Limb (tissue), 2 donors: ENCODE results near the gene GAL3ST2.
A peak's percentile ranks its signal among the peaks of the same experiment; 100 is the strongest.
"Not testable (repeated sequence)": the region's sequence is repeated elsewhere in the genome, so short reads cannot be mapped to it uniquely, and the experiment has no call there.

Experiments
- DNase-seq, 2 donors: peaks; one replicate each; pipeline ENCODE4 v3.0.0-alpha.2; 2016; ENCODE audit errors: extremely low spot score in 2 of 2

The GAL3ST2 gene

GRCh38 chr2:241768251-241768711, 8.3 kb upstream of the GAL3ST2 start:
- peak in 1 of 2 donors; percentile 30 for DNase-seq

GRCh38 chr2:241768850-241769249, 7.8 kb upstream of the GAL3ST2 start:
- DNase-seq, result no peak

- peak in 1 of 2 donors; percentile 20 for DNase-seq
Observed at GRCh38 chr2:241769819-241770184, 6.8 kb upstream of the GAL3ST2 start.

- DNase-seq, result peak in 1 of 2 donors; percentile 24
Observed at GRCh38 chr2:241770185-241770935, 6.3 kb upstream of the GAL3ST2 start.

- no peak for DNase-seq
Observed at GRCh38 chr2:241770936-241771285, 5.7 kb upstream of the GAL3ST2 start.

- DNase-seq, result peak; percentile 15 to 56
Observed at GRCh38 chr2:241771286-241772062, 5.1 kb upstream of the GAL3ST2 start.

- no peak for DNase-seq
Observed at GRCh38 chr2:241772063-241772499, 4.5 kb upstream of the GAL3ST2 start.

- DNase-seq, result peak in 1 of 2 donors; percentile 25
Observed at GRCh38 chr2:241773511-241774418, 2.9 kb upstream of the GAL3ST2 start.

GRCh38 chr2:241774419-241775222, 2.0 kb upstream of the GAL3ST2 start:
- DNase-seq, result peak in 1 of 2 donors; percentile 36

- DNase-seq, result peak in 1 of 2 donors; percentile 28
Observed at GRCh38 chr2:241775223-241776177, 1.1 kb upstream of the GAL3ST2 start.

- DNase-seq, result peak in 1 of 2 donors; percentile 26
Observed at GRCh38 chr2:241777170-241777685, 606 bp downstream of the GAL3ST2 start.

GRCh38 chr2:241777686-241778627, 1.3 kb downstream of the GAL3ST2 start:
- no peak for DNase-seq

- DNase-seq, result no peak
Observed at GRCh38 chr2:241780939-241781569, 4.4 kb downstream of the GAL3ST2 start.

- DNase-seq, result not testable (repeated sequence)
Observed at GRCh38 chr2:241782053-241782452, 5.4 kb downstream of the GAL3ST2 start.

GRCh38 chr2:241788135-241788534, 11.5 kb downstream of the GAL3ST2 start:
- no peak for DNase-seq

- DNase-seq, result no peak
Observed at GRCh38 chr2:241788572-241788971, 11.9 kb downstream of the GAL3ST2 start.

- DNase-seq, result not testable (repeated sequence)
Observed at GRCh38 chr2:241791385-241791784, 14.8 kb downstream of the GAL3ST2 start.

GRCh38 chr2:241793385-241793784, 16.8 kb downstream of the GAL3ST2 start:
- DNase-seq, result no peak
